OCI-LY7 (cell line): ENCODE data around the gene JPT2. TPM values are rescaled to one million over a fixed set of nuclear protein-coding genes. Genes with fewer than 3 reads are reported as not detected.

Experiments
- BruUV-seq: library from RNA; stranded (reverse); fragments of 400-500 nt; replicated peaks from 2 replicates; lab custom pipeline; 2021; lab: Mats Ljungman, UMichigan
- CTCF ChIA-PET: fragments of 300-600 bp; sonication (Branson Sonifier 250); formaldehyde crosslinking; loops from one replicate; lab custom pipeline; 2022; ENCODE audit warnings: antibody characterized with exemption; ENCODE audit not compliant: unreplicated experiment; lab: Charles Lee
- POLR2A ChIA-PET: fragments of 300-600 bp; sonication (Branson Sonifier 250); formaldehyde crosslinking; loops from one replicate; lab custom pipeline; 2022; ENCODE audit warnings: antibody characterized with exemption; lab: Charles Lee
- DNase-seq: peaks from one replicate; pipeline ENCODE4 v3.0.0-alpha.2; 2015; ENCODE audit warnings: low spot score
- H2AFZ ChIP-seq: fragments of 200-600 bp; sonication (generic), shearing (Covaris generic); 2 replicates; pipeline ENCODE4 v1.6.1; 2014; ENCODE audit warnings: mild to moderate bottlenecking, antibody characterized with exemption, low read length, moderate library complexity
- H3K27ac ChIP-seq: fragments of 200-600 bp; sonication (generic); 2 replicates; pipeline ENCODE4 v1.5.1; 2014; ENCODE audit warnings: mixed run types, low read depth, mild to moderate bottlenecking, moderate library complexity, low read length, inconsistent platforms; ENCODE audit not compliant: poor library complexity, severe bottlenecking
- H3K36me3 ChIP-seq: fragments of 200-600 bp; sonication (generic); 2 replicates; pipeline ENCODE4 v1.6.1; 2014; ENCODE audit warnings: mild to moderate bottlenecking, antibody characterized with exemption, low read length, moderate library complexity, mixed read lengths; ENCODE audit not compliant: insufficient read depth
- H3K4me1 ChIP-seq: fragments of 200-600 bp; sonication (generic); 2 replicates; pipeline ENCODE4 v1.5.1; 2014; ENCODE audit warnings: mild to moderate bottlenecking, low read length; ENCODE audit not compliant: insufficient read depth, poor library complexity, severe bottlenecking
- H3K4me2 ChIP-seq: fragments of 200-600 bp; sonication (generic); 2 replicates; pipeline ENCODE4 v1.6.1; 2014; ENCODE audit warnings: mild to moderate bottlenecking, low read length
- H3K4me3 ChIP-seq: fragments of 200-600 bp; sonication (generic); 2 replicates; pipeline ENCODE4 v1.5.1; 2014; ENCODE audit warnings: mild to moderate bottlenecking, low read depth, low read length; ENCODE audit not compliant: poor library complexity, severe bottlenecking
- H3K79me2 ChIP-seq: fragments of 200-600 bp; sonication (generic); 2 replicates; pipeline ENCODE4 v1.6.1; 2016; ENCODE audit warnings: low read depth, mild to moderate bottlenecking, low read length, moderate library complexity, mixed read lengths; ENCODE audit not compliant: insufficient read depth
- H3K9me2 ChIP-seq: fragments of 200-600 bp; sonication (generic); 2 replicates; pipeline ENCODE4 v1.6.1; 2016; ENCODE audit warnings: mild to moderate bottlenecking, low read length, mixed read lengths; ENCODE audit not compliant: insufficient read depth
- H3K9me3 ChIP-seq: fragments of 200-600 bp; sonication (generic); 2 replicates; pipeline ENCODE4 v1.6.1; 2014; ENCODE audit warnings: mild to moderate bottlenecking, mixed run types, low read length, mixed read lengths
- H4K20me1 ChIP-seq: fragments of 200-600 bp; sonication (generic); 2 replicates; pipeline ENCODE4 v1.6.1; 2014; ENCODE audit warnings: mild to moderate bottlenecking, antibody characterized with exemption, low read length, moderate library complexity, mixed read lengths; ENCODE audit not compliant: insufficient read depth
- EZH2phosphoT487 ChIP-seq: fragments of 200-600 bp; sonication (generic); IDR thresholded peaks from 2 replicates; pipeline ENCODE4 v1.6.1; 2018; ENCODE audit warnings: low read depth, borderline replicate concordance, mild to moderate bottlenecking, mixed run types, antibody characterized with exemption, low read length, moderate library complexity, mixed read lengths
- intact Hi-C: fragments of 100-400 bp; cut with micrococcal nuclease; formaldehyde crosslinking; loops from one replicate; pipeline ENCODE4 v1.10.0; 2022; ENCODE audit not compliant: unreplicated experiment
- total RNA-seq, 2 experiments: library from RNA; depleted of rRNA in 1 of 2; stranded (reverse); fragments of >200 nt in 1 of 2; shearing (Covaris generic) in 1 of 2; gene quantifications; 2 replicates each; pipeline ENCODE4 v1.2.3, GENCODE V29; 2014 to 2022
- TF ChIP-seq, protein P1 (sequence below): fragments of 200-600 bp; sonication (generic); conservative IDR thresholded peaks from 2 replicates; pipeline ENCODE4 v1.5.1; 2014; ENCODE audit warnings: mild to moderate bottlenecking, antibody characterized with exemption, low read length, moderate library complexity, mixed read lengths

The JPT2 gene
- total RNA-seq, 2 experiments from 2014 or later = 67.4 to 75.2 TPM

DNA sequence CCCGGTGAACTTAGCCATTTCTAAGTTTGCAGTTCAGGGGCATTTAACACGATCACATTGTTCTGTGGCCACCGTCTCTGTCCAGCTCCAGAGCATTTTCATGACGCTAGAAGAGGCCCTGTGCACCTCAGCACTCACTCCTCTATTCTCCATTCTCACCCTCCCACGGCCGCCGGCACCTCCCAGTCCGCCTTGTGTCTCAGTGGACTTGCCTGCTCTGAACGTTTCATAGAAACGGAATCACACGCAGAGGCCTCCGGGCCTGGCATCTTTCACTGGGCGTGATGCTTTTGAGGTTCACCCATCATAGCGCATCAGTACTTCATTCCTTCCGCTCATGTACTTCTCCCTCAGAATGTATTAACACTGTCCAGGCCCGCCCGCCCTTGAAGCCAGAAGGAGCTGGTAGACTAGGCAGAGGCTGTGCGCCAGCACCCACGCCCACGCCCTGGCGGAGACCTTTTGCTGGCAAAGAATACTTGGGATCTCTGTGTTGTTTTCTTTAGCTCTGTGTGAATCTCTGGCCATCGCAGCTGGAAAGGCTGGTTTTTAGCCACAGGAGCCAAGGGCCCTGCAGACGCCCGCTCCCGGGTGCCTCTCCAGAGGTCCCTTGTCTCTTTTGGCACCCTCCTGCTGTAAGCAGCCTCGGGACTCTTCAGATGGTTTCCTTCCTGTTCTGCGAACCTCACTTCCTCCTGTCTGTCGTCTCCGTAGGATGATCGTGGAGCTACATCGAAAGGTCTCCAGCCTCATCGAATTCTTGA is 23.4 kb upstream of the JPT2 start:
- BruUV-seq = no TSS peak
- CTCF ChIA-PET = no interaction called here
- Histone ChIP-seq H3K79me2 (no peaks in the 10 kb centered on the region), H3K27ac (no peak overlapping the region), H3K4me1 (no peaks in the 10 kb centered on the region), H3K36me3 (peaks cover 43% of the 10 kb centered on the region), H4K20me1 (no peaks in the 10 kb centered on the region), H3K4me3 (no peak overlapping the region), H3K9me3 (no peaks in the 10 kb centered on the region), H3K9me2 (no peaks in the 10 kb centered on the region), H2AFZ (no peak overlapping the region), H3K4me2 (no peak overlapping the region)
- DNase-seq = no peak
- POLR2A ChIA-PET = no interaction called here
- intact Hi-C loops = no loop called here
- TF ChIP-seq EZH2phosphoT487 = no peak
- TF ChIP-seq, protein P1, sequence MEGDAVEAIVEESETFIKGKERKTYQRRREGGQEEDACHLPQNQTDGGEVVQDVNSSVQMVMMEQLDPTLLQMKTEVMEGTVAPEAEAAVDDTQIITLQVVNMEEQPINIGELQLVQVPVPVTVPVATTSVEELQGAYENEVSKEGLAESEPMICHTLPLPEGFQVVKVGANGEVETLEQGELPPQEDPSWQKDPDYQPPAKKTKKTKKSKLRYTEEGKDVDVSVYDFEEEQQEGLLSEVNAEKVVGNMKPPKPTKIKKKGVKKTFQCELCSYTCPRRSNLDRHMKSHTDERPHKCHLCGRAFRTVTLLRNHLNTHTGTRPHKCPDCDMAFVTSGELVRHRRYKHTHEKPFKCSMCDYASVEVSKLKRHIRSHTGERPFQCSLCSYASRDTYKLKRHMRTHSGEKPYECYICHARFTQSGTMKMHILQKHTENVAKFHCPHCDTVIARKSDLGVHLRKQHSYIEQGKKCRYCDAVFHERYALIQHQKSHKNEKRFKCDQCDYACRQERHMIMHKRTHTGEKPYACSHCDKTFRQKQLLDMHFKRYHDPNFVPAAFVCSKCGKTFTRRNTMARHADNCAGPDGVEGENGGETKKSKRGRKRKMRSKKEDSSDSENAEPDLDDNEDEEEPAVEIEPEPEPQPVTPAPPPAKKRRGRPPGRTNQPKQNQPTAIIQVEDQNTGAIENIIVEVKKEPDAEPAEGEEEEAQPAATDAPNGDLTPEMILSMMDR = no peak

DNA sequence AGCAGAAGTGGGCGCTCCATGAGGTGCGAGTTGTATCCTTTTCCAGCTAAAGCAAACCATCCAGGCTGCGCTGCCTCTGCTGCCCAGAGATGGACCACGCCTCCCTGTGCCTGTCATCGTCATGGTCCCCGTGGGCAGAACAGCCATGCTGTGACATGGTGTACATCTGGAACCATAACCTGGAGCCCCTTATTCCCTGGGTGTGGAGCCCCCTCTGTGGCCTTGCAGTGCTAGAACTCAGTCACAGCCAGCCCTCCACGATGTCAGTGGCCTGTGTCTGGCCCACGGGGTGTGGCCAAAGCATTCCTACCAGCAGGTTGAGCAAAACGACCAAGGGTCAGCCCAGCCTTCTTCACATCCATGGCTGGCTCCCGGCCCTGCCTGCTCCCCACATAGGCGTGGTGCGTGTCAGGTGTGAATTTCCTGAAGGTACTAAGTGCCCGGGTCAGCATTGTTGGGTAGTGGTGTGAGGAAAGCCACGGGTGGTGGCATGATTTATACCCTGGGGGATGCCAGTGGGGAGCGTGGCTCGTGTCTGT is 22.7 kb upstream of the JPT2 start:
- DNase-seq = no peak
- Histone ChIP-seq H3K79me2 (no peaks in the 10 kb centered on the region), H3K36me3 (peaks cover 50% of the 10 kb centered on the region), H2AFZ (no peak overlapping the region), H3K9me2 (no peaks in the 10 kb centered on the region), H3K9me3 (no peaks in the 10 kb centered on the region), H3K4me1 (no peaks in the 10 kb centered on the region), H4K20me1 (no peaks in the 10 kb centered on the region), H3K27ac (no peak overlapping the region), H3K4me3 (no peak overlapping the region), H3K4me2 (no peak overlapping the region)
- ChIA-PET CTCF (no interaction called here), POLR2A (no interaction called here)
- BruUV-seq = no TSS peak
- TF ChIP-seq, protein P1 = no peak
- TF ChIP-seq EZH2phosphoT487 = no peak
- intact Hi-C loops = no loop called here
